HFF-Myc (cell line): Measurements from ENCODE around the gene MRPL54.

Experiments used
- DNase-seq: peaks from one replicate; pipeline ENCODE4 v3.0.0-alpha.2; 2011; ENCODE audit warnings: low read depth; ENCODE audit errors: extremely low read depth
- H3K4me3 ChIP-seq: replicated peaks from 2 replicates; pipeline ENCODE4 v1.5.1; 2011; ENCODE audit warnings: low read depth, mild to moderate bottlenecking, control low read depth, low read length
- TF ChIP-seq, protein P1 (sequence below): IDR thresholded peaks from 2 replicates; pipeline ENCODE4 v1.5.1; 2012; ENCODE audit warnings: mild to moderate bottlenecking, low read depth, low read length, control low read depth; ENCODE audit errors: missing control alignments

MRPL54 gene

DNA sequence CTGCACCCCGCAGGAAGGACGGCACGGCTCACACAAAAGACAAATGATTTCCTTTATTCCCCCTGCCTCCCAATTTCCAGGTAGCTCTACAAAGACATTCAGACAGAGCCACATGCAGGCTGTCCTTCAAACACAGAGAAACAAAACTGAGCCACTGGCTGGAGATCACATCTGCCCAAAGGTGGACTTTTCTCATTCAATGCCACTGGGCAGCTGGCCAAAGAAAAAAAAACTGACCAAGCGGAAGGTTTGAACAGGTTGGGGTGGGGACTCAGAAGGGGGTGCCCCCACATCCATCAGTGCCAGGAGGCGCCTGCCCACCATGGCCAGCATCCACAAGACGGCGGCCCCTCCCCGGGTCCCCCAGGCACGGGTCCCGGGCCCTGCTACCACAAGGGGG, 41.5 kb downstream of the MRPL54 start:
- TF ChIP-seq, protein P1, sequence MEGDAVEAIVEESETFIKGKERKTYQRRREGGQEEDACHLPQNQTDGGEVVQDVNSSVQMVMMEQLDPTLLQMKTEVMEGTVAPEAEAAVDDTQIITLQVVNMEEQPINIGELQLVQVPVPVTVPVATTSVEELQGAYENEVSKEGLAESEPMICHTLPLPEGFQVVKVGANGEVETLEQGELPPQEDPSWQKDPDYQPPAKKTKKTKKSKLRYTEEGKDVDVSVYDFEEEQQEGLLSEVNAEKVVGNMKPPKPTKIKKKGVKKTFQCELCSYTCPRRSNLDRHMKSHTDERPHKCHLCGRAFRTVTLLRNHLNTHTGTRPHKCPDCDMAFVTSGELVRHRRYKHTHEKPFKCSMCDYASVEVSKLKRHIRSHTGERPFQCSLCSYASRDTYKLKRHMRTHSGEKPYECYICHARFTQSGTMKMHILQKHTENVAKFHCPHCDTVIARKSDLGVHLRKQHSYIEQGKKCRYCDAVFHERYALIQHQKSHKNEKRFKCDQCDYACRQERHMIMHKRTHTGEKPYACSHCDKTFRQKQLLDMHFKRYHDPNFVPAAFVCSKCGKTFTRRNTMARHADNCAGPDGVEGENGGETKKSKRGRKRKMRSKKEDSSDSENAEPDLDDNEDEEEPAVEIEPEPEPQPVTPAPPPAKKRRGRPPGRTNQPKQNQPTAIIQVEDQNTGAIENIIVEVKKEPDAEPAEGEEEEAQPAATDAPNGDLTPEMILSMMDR = no peak
- no peak overlapping the region for H3K4me3 ChIP-seq
- no peak for DNase-seq

GRCh38 chr19:3804429-3804828, 41.9 kb downstream of the MRPL54 start:
- no peak overlapping the region for H3K4me3 ChIP-seq
- DNase-seq = no peak
- TF ChIP-seq, protein P1 = no peak

- DNase-seq = no peak
- TF ChIP-seq, protein P1 = no peak
- no peak overlapping the region for H3K4me3 ChIP-seq
Observed at GRCh38 chr19:3805859-3806258, 43.4 kb downstream of the MRPL54 start.

DNA sequence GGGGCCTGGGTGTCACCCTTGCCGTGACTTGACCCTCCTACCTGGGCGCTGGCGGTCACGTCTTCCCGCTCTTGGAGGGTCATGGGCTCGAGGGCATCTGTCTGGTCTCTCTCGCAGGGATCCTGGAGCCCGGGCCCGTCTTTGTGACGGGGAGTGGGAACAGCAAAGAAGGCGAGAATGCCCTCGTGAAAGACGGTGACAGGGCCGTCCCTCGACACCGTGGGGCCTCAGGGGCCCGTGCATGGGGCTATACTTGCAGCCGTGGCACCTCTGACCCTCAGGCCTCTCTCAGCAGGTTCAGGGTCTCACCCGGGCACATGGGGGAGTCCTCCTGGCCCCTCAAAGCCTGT, 44.6 kb downstream of the MRPL54 start:
- H3K4me3 ChIP-seq = no peak overlapping the region
- TF ChIP-seq, protein P1 = no peak
- no peak for DNase-seq

- TF ChIP-seq, protein P1 = no peak
- no peak overlapping the region for H3K4me3 ChIP-seq
- DNase-seq = no peak
Observed at GRCh38 chr19:3807574-3808354, 45.3 kb downstream of the MRPL54 start.

- H3K4me3 ChIP-seq = no peak overlapping the region
- no peak for DNase-seq
- TF ChIP-seq, protein P1 = no peak
Observed at GRCh38 chr19:3808420-3809143, 46.1 kb downstream of the MRPL54 start.
